NCI-H1048 (cell line): ENCODE measurements around the gene ATF6.

Experiments
- DNase-seq: peaks from one replicate; lab custom pipeline; 2025; lab: John Stamatoyannopoulos, UW

Gene ATF6

DNA sequence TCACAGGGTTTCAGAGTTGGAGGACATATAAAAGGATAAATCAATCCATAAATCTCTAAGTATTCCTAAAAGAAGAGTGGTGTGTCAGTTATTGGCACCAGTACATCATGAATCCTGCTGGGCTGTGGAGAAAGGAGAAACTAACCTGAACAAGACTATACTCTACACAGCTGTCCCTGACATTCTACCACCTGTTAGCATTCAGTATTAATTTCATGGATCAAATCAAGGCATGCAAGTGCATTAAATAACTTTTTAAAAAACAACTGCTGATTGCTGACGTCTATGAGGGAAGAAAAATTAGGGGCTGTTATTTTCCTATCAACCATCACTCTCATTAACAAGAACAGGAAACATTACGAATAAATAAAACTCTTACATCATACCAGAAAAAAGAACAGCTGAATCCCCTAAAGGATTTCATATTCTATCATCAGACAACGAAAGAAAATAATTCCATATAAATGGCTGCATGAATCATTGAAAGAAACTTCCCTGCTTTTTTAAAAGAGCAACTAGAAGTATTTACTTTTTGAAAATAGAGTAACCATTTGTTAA lies 121.7 kb downstream of the ATF6 start:
- no peak for DNase-seq

DNA sequence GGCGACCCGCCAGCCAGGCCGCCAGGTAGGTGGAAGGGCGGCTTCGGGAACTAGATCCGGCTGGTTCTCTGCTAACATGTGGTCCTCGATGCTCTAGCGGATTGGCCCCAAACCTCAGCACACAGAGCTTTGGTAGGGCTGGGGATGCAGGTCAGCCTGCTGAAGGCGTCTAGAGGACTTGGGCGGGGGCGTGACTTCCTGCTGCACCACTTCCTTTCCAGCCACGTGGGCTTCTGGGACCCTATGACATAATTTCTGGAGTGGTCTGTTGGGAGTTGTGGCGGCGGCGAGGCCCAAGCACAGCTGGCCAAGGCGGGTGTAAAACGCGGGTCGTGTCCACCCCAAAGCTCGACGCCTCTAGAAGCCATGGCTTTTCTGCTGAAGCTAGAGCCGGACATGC lies 124.5 kb downstream of the ATF6 start:
- DNase-seq, result no peak

DNA sequence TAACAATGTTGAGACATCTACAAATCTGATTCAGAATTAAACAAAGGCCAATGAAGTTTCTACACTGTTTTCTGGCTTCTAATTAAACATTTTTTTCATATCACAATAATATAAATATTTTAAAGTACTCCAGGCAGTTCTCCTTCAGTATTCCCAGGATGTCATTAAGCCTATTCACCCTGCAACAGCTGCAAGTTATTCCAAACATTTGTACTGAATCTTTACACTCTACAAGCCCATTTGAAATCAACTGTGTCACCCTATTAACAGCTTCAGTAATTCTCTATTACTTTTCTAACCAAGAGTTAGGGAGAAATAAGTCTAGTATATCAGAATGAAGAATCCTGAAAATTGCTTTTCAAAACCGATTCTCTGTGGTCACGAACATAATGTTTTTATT lies 133.0 kb downstream of the ATF6 start:
- DNase-seq, result no peak

DNA sequence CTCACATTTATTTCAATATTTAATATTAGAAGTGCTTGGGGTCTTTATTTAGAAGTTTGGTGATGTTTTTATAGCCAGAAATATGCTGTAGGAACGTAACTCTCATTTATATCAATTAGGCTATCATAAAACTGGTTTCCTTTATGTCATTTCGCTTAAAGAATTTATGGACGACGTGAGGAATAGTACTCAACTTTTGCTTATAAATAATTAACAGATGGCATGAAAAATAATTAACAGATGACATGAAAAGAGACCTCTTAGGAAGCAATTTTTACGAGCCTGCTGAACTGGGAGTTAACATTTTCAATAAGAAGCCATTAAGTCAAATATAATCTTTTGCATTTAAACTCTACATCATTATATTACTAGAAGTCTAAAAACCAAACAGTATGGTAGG lies 134.0 kb downstream of the ATF6 start:
- no peak for DNase-seq

DNA sequence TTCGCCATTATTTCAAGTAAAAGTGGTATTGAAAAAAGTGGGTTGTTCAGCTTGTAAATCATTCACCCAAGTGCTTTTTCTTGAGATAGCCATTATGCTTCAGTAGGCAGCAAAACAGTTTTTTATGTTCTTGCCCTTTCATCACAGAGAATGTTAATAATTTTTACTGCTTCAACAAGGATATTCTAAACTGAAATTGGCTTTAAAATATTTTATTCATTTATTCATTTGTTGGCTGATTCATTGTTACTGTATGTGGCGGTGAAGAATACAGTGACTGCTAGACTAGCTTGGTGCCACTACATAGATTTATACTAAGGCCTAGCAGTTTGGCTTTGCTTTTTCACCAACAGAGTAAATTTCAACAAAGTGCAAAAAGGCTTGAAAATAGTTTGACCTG lies 136.1 kb downstream of the ATF6 start:
- no peak for DNase-seq

DNA sequence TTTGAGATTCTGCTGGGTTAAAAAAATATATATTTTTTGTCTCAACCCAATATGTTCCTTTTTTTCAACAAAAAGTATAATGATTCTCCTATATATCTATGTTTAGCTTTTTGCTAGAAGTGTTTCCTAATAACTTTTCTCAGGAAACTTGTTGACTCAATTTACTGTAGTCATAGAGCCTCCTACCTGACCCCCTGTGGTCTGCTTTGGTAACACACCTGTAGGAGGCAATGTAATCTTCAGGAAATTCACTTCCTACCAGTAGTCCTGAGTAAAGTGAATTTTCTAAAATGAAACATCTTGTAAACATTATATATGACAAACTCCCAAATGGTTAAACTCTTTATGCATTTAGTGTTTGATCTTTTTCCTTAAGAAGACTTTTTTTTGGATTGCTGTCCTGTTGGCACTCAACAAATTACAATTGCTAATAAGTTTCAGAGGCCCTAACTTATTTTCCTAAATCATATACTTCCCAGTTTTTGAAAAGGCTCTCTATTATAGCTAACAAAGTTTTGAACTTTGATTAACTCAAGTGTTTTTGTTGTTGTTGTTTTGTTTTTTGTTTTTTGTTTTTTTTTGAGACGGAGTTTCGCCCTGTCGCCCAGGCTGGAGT lies 139.3 kb downstream of the ATF6 start:
- peak; percentile 5 for DNase-seq

DNA sequence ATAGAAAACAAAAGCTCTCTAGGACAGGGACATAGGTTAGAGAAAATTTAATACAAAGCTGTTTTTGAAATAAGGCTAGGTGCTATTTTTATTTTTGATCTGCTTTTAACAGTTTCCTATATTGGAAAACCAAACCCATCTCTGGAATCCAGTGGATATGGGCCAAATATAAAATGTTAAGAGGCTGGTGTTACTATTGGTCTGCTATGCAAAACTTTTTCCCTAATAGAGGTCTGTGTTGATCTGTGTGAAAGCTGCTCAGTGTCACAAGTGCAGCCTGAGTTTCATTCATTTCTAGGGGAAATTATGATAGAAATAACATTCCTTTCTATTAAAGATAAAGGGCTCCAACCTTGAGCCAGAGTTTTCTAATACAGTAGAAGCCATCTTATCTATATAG lies 141.1 kb downstream of the ATF6 start:
- DNase-seq, result no peak

DNA sequence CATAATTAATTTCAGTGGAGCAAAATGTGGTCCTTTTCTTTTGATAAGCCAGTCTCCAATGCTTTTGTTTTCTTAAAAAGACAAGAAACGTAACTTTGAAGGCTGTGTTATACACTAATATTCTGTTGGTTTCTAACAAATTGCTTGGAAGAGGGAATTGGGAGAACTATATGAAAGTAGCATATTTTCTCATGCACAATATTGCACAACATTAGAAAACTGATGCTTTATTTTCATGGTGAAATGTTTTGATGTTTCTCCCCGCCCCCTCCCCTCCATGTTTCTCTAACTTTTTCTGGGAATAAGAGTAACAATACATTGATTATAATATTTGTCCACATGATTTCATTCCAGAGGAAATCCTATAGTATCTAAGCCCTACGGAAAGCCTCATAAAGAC lies 142.1 kb downstream of the ATF6 start:
- no peak for DNase-seq

DNA sequence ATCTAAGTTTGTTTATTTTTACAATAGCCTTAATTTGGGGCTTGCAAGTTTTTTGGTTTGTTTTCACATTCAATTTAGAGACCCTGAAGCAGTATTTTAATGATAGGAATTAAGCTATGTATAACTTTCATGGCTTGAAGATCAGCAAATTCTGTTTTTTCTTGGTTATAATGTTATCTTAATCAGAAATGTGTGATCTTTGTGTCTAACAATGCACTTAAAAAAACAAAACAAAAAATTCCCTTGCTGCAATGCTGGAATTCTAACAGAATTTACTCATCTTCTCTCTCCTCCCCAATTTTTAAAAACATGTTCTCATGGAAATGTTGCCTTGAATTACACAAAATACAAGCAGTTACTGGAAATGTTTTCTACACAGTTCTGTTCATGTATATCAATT lies 144.5 kb downstream of the ATF6 start:
- DNase-seq, result no peak

DNA sequence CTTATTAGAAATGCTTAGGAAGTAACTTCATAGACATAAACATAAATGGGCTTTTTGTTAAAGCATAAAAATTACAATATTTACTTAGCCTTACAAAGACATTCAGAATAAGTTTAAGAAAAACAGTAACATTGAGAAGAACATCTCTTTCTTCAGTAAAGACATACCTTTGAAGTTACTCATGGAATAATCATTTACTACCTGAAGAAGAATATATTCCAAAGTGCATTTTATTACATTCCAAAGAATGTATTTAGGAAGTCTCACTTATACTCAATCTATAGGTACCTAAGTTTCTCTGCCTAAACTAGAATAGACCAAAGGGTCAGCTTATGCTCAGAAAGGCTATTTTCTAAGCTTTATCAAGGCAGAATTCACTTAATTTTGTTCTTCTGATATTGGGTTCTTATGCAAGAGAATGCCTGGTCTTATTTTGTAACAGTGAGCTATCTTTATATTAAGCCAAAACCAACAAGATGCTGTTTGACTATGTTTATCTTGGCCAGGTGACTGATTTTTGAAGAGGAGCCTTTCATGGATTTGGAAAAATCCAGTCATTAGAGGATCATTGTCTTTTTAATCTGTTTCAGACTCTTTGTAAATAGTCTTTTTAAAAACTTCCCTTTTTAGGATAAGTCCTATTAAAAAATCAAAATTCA lies 147.5 kb downstream of the ATF6 start:
- no peak for DNase-seq

DNA sequence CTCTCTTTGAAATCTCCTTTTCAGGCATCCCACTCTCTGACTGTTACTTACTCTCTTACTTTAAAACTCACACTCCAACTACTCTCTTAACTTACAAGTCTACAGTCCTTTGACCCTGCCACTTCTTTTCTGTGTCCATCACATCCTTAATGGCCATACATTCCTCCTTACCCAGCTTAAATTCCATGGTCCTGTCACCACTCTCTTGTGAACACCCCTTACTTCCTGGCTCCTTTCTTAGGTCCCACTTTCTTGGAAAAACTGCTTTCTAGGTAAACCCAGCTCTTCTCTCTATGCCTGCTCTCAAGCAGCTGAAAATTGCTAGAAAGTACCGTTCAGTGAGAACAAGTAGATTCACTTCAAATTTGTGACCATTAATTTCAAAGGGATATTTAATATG lies 148.5 kb downstream of the ATF6 start:
- DNase-seq, result no peak

DNA sequence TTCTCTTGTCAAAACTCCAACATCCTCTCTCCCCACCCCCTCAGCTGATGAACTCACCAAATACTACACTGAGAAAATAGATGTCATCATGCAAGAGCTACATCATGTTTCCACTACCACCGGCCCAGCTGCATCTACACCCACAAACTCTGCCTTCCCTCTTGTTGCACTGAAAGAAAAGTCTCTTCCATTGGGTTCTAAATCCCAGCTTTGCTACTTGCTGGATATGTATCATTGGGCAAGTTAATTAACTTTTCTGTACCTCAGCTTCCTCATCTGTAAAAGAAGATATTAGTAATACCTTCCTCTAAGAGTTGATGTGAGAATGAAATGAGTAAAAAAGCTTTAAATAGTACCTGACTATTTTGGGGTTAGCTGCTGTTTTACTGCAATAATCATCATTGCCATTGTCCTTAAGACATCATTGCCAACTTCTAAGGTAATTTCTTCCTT lies 149.0 kb downstream of the ATF6 start:
- no peak for DNase-seq

DNA sequence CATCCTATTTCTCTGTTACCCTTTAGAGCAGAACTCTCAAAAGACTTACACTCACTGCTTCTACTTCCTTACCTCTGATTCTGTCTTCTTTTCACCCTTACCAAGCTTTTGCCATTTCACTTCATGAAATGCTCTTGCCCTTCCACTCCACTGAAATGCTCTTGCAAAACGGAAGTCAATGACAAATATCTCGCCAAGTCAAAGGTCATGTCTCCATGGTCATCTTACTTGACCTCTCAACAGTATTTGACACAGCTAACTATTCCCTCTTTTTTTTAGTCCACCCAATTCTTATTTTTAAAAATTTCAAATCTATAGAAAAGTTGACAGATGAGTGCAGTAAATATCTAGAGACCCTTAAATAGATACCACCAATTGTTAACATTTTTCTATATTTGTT lies 149.9 kb downstream of the ATF6 start:
- no peak for DNase-seq

DNA sequence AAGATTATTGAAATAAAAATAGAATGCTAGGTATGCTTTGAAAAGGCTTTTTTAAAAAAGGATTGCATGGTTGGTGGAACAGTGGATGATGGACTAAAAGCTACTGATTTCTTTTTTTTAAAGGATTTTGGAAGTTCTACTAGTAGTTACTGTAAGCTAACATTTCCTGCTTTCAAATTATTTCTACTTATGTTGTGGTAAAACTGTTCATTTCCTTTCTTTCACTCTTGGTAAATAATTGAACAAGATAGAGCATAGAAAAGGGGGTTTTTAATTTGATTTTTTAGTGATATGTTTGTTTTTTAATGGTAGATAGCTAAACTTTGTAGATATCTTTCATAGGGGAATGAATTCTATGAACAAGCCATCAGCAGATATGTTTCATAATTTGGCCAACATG lies 153.1 kb downstream of the ATF6 start:
- no peak for DNase-seq

DNA sequence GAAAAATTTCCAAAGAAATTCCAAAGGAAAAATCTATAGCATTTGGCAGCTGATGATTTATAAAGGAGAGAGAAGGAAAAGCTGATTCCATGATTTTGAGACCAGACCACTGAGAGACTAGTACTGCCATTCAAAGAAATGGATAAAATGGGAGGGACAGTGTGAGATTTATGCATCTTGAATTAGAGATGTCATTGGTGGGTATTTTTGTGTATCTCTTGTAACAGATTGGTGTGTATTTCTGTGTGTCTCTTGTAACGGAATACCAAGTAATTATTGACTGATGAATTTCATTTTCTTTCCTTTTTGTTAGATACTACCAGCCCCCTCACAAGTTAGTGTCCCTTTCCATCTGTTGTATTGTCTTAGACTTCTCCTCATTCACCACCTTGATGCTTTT lies 155.4 kb downstream of the ATF6 start:
- DNase-seq, result no peak

DNA sequence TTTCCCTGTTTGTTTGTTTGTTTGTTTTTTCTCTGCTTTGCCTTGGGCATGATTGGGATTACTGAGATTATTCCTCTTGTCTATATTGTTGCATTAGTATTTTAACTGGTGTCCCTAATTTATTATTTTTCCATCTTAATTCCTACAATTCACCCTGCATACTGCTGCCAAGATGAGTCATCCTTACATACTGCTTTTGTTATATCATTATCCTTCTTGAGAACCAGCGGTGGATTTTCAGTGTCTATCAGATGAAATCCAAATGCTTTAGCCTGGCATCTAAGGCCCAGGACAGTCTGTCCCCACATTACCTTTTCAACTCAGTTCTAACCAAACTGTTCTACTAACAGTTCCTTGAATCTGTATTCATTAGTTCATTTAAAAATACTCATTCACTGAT lies 155.9 kb downstream of the ATF6 start:
- no peak for DNase-seq

DNA sequence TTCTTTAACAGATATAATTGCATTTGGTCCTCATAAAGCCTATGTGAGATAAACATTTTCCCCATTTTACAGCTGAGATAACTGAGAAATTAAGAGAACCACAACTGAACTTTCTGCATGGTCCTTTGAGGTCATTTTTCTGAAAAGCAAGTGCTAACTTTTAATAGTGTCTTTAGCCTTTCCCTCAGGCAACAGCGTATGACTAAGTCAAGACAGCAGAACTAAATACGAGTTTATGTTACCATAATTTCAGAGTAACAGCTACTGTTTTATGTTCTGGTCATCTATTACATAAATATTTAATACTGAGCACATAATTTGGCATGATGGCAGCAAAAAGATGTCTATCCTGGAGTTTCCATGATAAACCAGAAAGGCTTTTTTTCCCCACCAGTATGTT lies 161.9 kb downstream of the ATF6 start:
- no peak for DNase-seq

DNA sequence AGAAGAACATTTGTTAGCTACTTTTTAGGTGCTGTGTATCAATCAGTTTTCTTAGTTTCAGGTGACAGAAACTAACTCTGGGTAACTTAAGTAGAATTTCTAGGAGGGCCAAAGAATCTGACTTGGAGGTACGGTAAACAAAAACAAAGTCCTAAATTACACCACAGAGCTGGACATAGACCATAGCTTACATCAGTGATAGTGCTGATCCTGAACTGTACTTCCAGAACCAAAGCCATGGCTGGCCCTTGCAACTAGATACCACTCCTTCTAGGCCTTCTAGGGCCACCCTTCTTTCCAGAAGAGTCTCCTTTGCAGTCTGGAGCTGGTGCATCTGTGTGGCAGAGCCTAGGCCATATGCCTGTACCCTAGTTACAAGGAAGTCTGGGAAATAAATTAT lies 163.0 kb downstream of the ATF6 start:
- DNase-seq, result no peak

DNA sequence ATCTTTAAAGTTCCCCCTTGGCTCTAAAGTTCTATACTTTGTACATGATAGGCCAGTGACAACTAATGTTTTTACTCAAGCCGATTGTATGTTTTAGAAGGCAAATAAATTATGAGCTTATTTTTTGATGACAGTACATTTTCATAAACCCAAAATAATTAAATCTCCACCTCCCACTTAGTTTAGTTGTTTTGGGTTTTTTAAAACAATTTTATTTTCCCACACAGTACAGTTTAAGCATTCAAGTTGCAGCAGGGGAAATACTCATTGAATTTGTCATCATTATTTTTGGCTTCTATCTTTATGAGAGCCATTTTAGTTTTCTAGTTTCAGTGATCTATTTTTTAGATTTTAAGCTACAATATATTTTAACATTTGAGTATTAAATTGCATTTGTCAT lies 163.9 kb downstream of the ATF6 start:
- no peak for DNase-seq

DNA sequence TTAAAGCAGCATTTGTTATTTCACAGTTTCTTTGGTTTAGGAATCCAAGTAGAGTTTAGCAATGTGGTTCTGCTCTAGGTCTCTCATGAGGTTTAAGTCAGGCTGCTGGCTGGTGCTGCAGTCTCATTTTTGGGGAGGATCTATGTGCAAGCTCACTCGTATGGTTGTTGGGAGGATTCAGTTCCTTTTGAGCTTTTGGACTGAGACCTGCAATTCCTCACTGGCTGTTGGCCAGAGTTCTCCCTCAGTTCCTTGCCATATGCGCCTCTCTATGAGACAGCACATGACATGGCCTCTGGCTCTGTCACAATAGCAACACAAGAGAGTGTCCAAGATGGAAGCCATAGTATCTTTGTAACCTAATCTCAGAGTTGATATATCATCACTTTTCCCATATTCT lies 166.5 kb downstream of the ATF6 start:
- no peak for DNase-seq

DNA sequence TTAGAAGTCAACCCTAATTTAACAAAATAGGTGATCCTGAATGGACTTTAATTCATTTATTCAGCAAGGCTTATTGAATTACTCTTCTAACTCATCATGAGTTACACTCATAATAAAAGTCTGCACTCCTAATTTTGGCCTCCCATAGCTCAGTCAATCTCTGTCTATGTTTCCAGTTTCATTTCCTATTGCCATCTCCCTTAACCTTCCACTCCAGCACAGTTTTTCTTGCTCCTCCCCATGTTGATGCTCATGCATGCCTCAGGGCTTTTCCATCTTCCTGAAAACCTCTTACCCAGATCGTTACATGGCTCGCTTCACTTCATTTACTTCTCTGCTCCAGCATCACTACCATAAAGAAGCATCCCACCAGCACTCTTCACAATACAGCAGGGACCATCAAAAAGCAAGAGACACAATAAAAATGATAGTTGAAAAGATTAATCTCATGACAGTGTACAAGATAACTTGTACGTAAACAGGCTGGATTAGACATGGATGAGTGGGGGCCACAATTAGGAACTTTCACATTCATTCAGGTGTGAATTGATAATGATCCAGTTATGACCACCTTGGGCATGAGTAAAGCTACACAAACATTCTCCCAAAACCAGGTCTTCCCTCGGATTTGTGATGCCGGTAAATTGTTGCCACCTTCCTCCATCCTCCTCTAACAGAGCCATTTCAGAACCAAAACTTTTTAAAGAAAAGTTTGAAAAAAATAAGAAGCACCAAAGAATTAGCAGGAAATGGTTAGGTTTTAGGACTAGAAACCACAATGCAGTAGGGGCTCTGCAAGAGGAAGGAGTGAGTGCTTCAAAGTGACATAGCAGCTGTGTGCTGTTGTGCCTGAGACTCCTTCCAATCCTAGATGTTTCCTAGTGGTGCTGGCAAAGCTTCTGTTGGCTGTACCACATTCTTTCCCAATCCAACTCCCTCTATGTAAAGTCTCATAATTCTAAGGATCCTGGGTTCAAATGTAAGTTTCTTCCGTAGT lies 167.8 kb downstream of the ATF6 start:
- no peak for DNase-seq

DNA sequence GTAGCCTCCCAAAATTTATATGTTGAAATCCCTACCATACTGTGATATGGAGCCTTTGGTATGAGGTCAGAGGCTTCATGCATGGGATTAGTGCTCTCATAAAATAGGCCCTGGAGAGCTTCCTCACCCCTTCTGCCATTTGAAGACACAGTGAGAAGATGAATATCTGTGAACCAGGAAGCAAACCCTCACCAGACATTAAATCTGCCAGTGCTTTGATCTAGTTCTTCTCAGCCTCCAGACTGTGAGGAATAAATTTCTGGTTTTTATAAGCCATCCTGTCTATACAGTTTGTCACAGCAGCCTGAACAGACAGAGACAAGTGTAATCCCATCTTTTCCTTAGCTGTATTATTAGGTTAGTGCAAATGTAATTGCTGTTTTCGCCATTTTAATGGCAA lies 169.1 kb downstream of the ATF6 start:
- DNase-seq, result no peak

DNA sequence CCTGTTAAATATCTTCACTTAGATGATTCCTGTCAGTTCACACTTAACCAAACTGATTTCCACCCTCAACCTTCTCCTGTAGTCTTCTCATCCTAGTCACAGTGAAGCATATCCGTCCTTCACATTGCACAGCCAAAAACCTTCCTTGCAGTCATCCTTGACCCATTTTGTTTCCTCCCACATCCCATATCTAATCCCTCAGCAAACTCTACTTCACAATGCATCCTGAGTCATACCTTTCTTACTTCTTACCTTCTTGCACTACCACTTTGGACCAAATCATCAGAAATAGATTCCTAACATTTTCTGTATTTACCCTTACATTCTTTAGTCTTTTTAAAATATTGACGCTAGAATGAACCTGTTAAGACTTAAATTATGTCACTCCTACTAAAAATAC lies 170.7 kb downstream of the ATF6 start:
- no peak for DNase-seq
